Vagina (tissue), 2 donors: Measurements from ENCODE around the gene CLPTM1L. TPM values are rescaled to one million over a fixed set of nuclear protein-coding genes. Genes with fewer than 3 reads are reported as not detected.

Experiments
- DNase-seq, 2 donors: peaks; one replicate each; pipeline ENCODE4 v3.0.0-alpha.2; 2017; ENCODE audit errors: extremely low spot score in 2 of 2
- H3K27ac ChIP-seq: fragments of 200-600 bp; sonication (generic); one replicate; pipeline ENCODE4 v1.5.1; 2019
- H3K27me3 ChIP-seq: fragments of 200-600 bp; sonication (generic); one replicate; pipeline ENCODE4 v1.5.1; 2019
- H3K36me3 ChIP-seq, 2 donors: fragments of 200-600 bp; sonication (generic); one replicate each; pipeline ENCODE4 v1.5.1; 2017 to 2019
- H3K4me1 ChIP-seq: fragments of 200-600 bp; sonication (generic); one replicate; pipeline ENCODE4 v1.5.1; 2019
- H3K4me3 ChIP-seq, 2 donors: fragments of 200-600 bp; sonication (generic); 1 replicate in 1 of 2; 2 replicates in 1 of 2; pipeline ENCODE4 v1.5.1; 2016 to 2019
- H3K9me3 ChIP-seq: fragments of 200-600 bp; sonication (generic); one replicate; pipeline ENCODE4 v1.5.1; 2019
- POLR2A ChIP-seq, 2 donors: fragments of 450-650 bp; IDR thresholded peaks; one replicate each; pipeline ENCODE4 v1.6.1; 2017; ENCODE audit warnings: antibody characterized with exemption in 2 of 2, mild to moderate bottlenecking in 2 of 2, moderate library complexity in 2 of 2
- POLR2AphosphoS5 ChIP-seq, 2 donors: sonication (generic); formaldehyde crosslinking; IDR thresholded peaks; one replicate each; pipeline ENCODE4 v1.9.0; 2017; ENCODE audit warnings: antibody characterized with exemption in 2 of 2, mild to moderate bottlenecking in 2 of 2, low read depth in 1 of 2; ENCODE audit not compliant: insufficient read depth in 1 of 2
- intact Hi-C: fragments of 100-400 bp; cut with DNase I; formaldehyde crosslinking; loops from one replicate; pipeline ENCODE4 v1.15.1; 2023
- total RNA-seq: library from RNA; depleted of rRNA; stranded (reverse); fragments of >200 nt; gene quantifications from one replicate; pipeline ENCODE4 v1.2.3, GENCODE V29; 2016
- TF ChIP-seq, protein P1 (sequence below), 3 experiments: fragments of 450-650 bp in 2 of 3; fragments of 200-600 bp in 1 of 3; sonication (generic) in 1 of 3; IDR thresholded peaks; one replicate each; pipeline ENCODE4 v1.5.1; 2017 to 2019; ENCODE audit warnings: antibody characterized with exemption in 3 of 3, mild to moderate bottlenecking in 2 of 3, moderate library complexity in 2 of 3

The CLPTM1L gene
- total RNA-seq, 1 donor from 2014 or later: 40.0 TPM

DNA sequence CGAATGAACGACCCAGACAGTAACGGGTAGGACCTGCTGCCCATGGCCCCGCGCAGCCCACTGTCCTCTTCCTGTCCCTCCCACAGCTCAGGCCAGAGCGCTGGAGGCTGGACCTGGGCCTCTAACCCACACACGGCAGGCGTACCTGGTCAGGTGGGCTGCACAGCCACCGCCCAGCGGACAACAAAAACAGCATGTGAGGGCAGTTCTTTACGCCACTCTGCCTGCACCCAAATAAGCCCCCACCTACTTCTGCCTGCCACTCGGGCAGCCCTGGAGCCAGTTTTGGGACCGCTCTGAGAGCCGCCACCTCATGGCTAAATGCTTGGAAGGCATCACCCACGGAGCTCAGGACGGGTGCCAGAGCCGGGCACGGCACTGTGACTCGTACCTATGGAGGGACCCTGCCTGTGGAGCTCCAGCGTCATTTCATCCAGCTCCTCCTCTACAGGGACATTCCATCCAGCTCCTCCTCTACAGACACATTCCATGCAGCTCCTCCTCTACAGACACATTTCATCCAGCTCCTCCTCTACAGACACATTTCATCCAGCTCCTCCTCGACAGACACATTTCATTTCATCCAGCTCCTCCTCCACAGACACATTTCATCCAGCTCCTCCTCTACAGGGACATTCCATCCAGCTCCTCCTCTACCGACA lies 18.9 kb downstream of the CLPTM1L start:
- H3K36me3 ChIP-seq: peaks cover 0 to 60% of the 10 kb centered on the region in 2 donors
- no peak for DNase-seq

DNA sequence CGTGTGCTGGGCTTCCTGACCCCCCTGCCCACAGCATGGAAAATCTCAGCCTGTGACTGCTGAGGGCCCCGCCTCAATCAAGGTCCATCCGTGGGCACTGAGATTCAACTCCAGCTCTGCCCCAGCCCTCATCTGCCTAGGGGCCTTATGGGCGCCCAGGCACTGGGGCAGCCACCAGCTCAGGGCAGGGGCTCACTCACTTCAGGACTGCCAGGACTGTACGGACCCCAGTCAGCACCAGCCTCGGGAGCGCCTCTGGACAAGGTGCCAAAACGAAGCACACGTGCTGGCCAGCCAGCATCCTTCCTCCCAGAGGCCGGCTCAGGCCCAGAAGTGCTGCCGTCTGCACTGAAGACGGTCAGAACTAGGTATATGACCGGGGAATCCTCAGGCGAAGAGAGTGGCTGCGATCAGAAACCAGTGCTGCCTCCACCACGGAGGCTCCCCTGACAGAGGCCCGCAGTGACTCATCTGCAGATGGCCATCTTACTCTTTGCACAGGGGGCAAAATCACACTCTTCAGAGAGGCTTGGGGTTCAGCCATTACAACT lies 19.6 kb downstream of the CLPTM1L start:
- Histone ChIP-seq H3K27me3 (no peaks in the 10 kb centered on the region), H3K4me1 (peaks cover 8% of the 10 kb centered on the region), H3K36me3 (peaks cover 0 to 62% of the 10 kb centered on the region in 2 donors), H3K9me3 (no peaks in the 10 kb centered on the region), H3K27ac (no peak overlapping the region), H3K4me3 (no peak overlapping the region)
- TF ChIP-seq POLR2AphosphoS5 (IDR thresholded peaks at IDR 0.05; ENCODE audit: insufficient read depth in 1 of 2, low read depth in 1 of 2) (no peak), POLR2A (IDR thresholded peaks at IDR 0.05) (no peak)
- TF ChIP-seq, protein P1, sequence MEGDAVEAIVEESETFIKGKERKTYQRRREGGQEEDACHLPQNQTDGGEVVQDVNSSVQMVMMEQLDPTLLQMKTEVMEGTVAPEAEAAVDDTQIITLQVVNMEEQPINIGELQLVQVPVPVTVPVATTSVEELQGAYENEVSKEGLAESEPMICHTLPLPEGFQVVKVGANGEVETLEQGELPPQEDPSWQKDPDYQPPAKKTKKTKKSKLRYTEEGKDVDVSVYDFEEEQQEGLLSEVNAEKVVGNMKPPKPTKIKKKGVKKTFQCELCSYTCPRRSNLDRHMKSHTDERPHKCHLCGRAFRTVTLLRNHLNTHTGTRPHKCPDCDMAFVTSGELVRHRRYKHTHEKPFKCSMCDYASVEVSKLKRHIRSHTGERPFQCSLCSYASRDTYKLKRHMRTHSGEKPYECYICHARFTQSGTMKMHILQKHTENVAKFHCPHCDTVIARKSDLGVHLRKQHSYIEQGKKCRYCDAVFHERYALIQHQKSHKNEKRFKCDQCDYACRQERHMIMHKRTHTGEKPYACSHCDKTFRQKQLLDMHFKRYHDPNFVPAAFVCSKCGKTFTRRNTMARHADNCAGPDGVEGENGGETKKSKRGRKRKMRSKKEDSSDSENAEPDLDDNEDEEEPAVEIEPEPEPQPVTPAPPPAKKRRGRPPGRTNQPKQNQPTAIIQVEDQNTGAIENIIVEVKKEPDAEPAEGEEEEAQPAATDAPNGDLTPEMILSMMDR (IDR thresholded peaks at IDR 0.05): no peak
- DNase-seq: no peak
- intact Hi-C loops: no loop called here

More for the DNA sequence above, 18.9 kb downstream of the CLPTM1L start:
- no peak overlapping the region for H3K27ac ChIP-seq
- H3K4me1 ChIP-seq: peaks cover 8% of the 10 kb centered on the region
- H3K4me3 ChIP-seq: no peak overlapping the region
- intact Hi-C loops: no loop called here
- H3K9me3 ChIP-seq: no peaks in the 10 kb centered on the region
- no peak for TF ChIP-seq POLR2AphosphoS5 (IDR thresholded peaks at IDR 0.05; ENCODE audit: insufficient read depth in 1 of 2, low read depth in 1 of 2)
- TF ChIP-seq, protein P1 (IDR thresholded peaks at IDR 0.05): no peak
- TF ChIP-seq POLR2A (IDR thresholded peaks at IDR 0.05): no peak
- no peaks in the 10 kb centered on the region for H3K27me3 ChIP-seq

DNA sequence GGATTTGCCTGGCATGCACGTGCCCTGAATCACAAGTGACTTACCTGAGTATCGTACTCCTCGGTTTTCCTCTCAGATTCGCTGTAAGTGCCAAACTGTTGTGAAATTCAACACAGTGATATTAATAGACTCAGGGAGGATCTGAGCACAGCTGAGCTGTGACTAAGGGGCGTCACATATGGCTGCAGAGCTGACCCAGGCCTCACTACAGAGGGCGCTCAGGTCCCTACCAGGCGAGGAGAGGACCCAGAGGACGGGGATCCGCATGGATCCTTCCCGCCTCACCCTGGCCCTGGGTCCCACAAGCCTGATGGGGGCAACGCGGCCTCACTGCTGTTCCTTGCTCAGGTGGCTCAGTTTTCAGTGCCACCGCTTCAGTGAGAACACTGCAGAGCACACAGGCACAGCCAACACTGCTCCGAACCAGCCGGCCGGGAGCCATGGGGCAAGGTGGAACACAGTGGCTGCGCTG lies 20.1 kb downstream of the CLPTM1L start:
- Histone ChIP-seq H3K27ac (no peak overlapping the region), H3K4me1 (peaks cover 8% of the 10 kb centered on the region), H3K27me3 (no peaks in the 10 kb centered on the region), H3K36me3 (peaks cover 0 to 67% of the 10 kb centered on the region in 2 donors), H3K9me3 (no peaks in the 10 kb centered on the region), H3K4me3 (no peak overlapping the region)
- TF ChIP-seq POLR2AphosphoS5 (IDR thresholded peaks at IDR 0.05; ENCODE audit: insufficient read depth in 1 of 2, low read depth in 1 of 2): no peak
- no peak for TF ChIP-seq POLR2A (IDR thresholded peaks at IDR 0.05)
- TF ChIP-seq, protein P1 (IDR thresholded peaks at IDR 0.05): no peak
- intact Hi-C loops: no loop called here
- no peak for DNase-seq

DNA sequence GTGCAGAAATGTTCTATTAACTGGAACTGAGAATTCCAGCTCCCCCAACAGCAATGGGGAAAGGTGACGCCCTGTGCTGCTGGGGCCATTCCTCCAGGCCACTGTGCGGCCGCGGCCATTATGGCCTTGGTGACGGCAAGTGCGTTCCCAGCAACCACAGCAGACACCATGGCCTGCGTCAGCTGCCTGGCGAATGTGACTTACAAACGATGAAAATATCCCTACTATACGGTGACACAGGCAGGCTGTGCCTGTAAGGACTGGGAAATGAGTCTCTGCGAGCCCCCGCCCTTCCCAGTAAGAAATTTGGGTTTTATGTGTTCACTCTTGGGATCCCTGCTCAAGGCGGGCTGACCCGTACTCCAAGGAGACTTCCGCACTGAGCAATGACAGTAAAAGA lies 20.6 kb downstream of the CLPTM1L start:
- intact Hi-C loops: no loop called here
- no peak for DNase-seq
- Histone ChIP-seq H3K4me3 (no peak overlapping the region), H3K9me3 (no peaks in the 10 kb centered on the region), H3K27ac (no peak overlapping the region), H3K36me3 (peaks cover 0 to 72% of the 10 kb centered on the region in 2 donors), H3K27me3 (no peaks in the 10 kb centered on the region), H3K4me1 (peaks cover 8% of the 10 kb centered on the region)
- TF ChIP-seq POLR2AphosphoS5 (IDR thresholded peaks at IDR 0.05; ENCODE audit: insufficient read depth in 1 of 2, low read depth in 1 of 2) (no peak), POLR2A (IDR thresholded peaks at IDR 0.05) (no peak)
- TF ChIP-seq, protein P1 (IDR thresholded peaks at IDR 0.05): no peak

DNA sequence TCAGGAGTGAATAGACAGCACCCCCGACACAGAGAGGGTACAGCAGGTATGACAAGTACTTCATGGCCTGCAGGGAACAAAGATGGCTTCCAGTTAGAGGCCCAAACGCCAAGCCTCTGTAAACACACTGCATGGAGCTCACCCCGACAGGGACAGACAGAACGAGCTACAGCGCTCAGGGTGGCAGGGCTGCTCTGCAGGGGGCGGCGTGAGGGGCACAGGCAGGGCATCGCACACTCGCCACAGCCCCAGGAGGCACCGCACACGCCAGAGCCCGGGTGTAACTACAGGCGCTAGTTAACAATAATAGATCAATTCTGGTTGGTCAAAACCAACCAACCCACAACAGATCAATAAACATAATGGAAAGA lies 21.1 kb downstream of the CLPTM1L start:
- no peaks in the 10 kb centered on the region for H3K9me3 ChIP-seq
- DNase-seq: no peak
- H3K4me1 ChIP-seq: peaks cover 3% of the 10 kb centered on the region
- no peaks in the 10 kb centered on the region for H3K27me3 ChIP-seq
- intact Hi-C loops: no loop called here
- H3K4me3 ChIP-seq: no peak overlapping the region
- H3K27ac ChIP-seq: no peak overlapping the region
- peaks cover 0 to 73% of the 10 kb centered on the region in 2 donors for H3K36me3 ChIP-seq
- TF ChIP-seq, protein P1 (IDR thresholded peaks at IDR 0.05): no peak
- TF ChIP-seq POLR2A (IDR thresholded peaks at IDR 0.05) (no peak), POLR2AphosphoS5 (IDR thresholded peaks at IDR 0.05; ENCODE audit: insufficient read depth in 1 of 2, low read depth in 1 of 2) (no peak)
